Measurements from ENCODE around the gene LDLRAD4. TPM values are rescaled to one million over a fixed set of nuclear protein-coding genes. Genes with fewer than 3 reads are reported as not detected.

The LDLRAD4 gene
- total RNA-seq, 2 experiments from 2014 or later, result 37.3 to 38.5 TPM

DNA sequence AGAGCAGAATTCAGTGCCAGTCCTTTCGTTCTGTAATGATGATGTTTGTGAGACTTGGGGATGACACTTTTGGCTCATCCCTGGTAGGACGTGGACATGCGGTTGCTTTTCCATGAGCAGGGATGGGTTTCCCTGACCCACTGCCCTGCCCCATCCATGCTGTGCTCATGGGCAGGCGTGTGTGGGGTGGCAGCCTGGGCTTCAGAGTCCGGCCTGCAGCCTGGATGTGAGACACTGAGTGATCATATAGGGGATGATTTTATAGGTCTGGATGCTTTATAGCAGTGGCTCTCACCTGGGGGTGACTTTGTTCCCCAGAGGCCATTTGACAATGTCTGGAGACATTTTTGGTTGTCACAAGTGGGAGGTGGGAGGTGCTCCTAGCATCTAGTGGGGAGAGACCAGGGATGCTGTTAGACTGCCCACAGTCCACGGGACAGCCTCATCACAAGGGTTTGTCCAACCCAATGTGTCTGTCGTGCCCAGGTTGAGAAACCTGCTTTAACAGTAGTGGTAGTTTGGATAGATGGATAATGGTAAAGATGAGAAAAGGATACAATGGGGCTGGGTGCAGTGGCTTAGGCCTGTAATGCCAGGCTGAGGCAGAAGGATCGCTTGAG lies 38.9 kb downstream of the LDLRAD4 start:
- no peaks in the 10 kb centered on the region for H3K27me3 Mint-ChIP-seq
- H3K4me1 Mint-ChIP-seq (ENCODE audit: low read depth), result peaks cover 24% of the 10 kb centered on the region
- intact Hi-C loops (cut with micrococcal nuclease), result no loop called here
- H3K36me3 Mint-ChIP-seq (ENCODE audit: low read depth), result no peaks in the 10 kb centered on the region
- ChIA-PET POLR2A (interaction anchor here (0.6 kb wide), 1 partner anchor 50 kb away, joined by 3 read pairs; no protein-coding TSS in a partner anchor), CTCF (no interaction called here)
- ATAC-seq, result no peak
- TF ChIP-seq, protein P1, sequence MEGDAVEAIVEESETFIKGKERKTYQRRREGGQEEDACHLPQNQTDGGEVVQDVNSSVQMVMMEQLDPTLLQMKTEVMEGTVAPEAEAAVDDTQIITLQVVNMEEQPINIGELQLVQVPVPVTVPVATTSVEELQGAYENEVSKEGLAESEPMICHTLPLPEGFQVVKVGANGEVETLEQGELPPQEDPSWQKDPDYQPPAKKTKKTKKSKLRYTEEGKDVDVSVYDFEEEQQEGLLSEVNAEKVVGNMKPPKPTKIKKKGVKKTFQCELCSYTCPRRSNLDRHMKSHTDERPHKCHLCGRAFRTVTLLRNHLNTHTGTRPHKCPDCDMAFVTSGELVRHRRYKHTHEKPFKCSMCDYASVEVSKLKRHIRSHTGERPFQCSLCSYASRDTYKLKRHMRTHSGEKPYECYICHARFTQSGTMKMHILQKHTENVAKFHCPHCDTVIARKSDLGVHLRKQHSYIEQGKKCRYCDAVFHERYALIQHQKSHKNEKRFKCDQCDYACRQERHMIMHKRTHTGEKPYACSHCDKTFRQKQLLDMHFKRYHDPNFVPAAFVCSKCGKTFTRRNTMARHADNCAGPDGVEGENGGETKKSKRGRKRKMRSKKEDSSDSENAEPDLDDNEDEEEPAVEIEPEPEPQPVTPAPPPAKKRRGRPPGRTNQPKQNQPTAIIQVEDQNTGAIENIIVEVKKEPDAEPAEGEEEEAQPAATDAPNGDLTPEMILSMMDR (IDR thresholded peaks at IDR 0.05), result no peak
- no peaks in the 10 kb centered on the region for H3K9me3 Mint-ChIP-seq
- H3K4me3 Mint-ChIP-seq, result no peak overlapping the region
- no peak for DNase-seq
- no peak overlapping the region for H3K27ac Mint-ChIP-seq

DNA sequence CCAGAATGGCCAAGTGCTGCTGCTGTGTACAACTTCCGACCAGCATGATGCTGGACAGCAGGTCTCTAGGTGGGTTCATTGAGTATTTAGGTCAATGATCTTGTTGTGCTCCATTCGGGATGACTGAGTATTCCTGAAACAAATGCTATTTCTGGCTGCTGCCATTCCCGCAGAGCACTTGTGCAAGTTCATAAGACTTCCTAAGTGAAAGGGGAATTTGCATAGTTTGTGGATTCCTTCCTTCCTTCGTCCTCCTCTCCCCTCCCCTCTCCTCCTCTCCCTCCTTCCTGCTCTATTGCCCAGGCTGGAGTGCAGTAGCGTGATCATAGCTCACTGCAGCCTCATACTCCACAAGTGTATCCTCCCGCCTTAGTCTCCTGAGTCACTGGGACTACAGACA lies 40.4 kb downstream of the LDLRAD4 start:
- DNase-seq, result no peak
- ChIA-PET CTCF (no interaction called here), POLR2A (no interaction called here)
- H3K36me3 Mint-ChIP-seq (ENCODE audit: low read depth), result no peaks in the 10 kb centered on the region
- TF ChIP-seq, protein P1 (IDR thresholded peaks at IDR 0.05), result no peak
- H3K27ac Mint-ChIP-seq, result no peak overlapping the region
- no peaks in the 10 kb centered on the region for H3K9me3 Mint-ChIP-seq
- peaks cover 24% of the 10 kb centered on the region for H3K4me1 Mint-ChIP-seq (ENCODE audit: low read depth)
- H3K27me3 Mint-ChIP-seq, result no peaks in the 10 kb centered on the region
- ATAC-seq, result no peak
- H3K4me3 Mint-ChIP-seq, result no peak overlapping the region
- intact Hi-C loops (cut with micrococcal nuclease), result no loop called here

DNA sequence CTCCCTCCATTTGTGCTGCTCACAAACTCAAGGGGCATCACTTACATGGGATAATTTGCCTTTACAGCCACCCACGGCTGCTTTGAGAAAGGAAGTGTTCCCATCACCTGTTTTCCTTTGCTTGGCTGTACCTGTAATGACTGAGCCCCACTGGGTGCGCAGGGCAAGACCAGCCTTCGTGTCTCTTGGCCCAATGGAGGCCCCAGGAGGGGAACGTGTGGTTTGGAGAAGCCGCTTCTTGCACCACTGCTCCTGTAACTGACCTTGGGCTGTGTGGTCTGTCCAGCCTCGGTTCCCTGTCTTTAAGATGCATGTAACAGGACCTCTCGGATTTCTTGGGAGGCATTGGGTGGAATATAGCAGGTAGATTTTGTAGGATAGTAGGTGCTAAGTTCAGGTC lies 41.1 kb downstream of the LDLRAD4 start:
- Mint-ChIP-seq H3K4me1 (ENCODE audit: low read depth) (peaks cover 28% of the 10 kb centered on the region), H3K36me3 (ENCODE audit: low read depth) (no peaks in the 10 kb centered on the region), H3K27me3 (no peaks in the 10 kb centered on the region), H3K9me3 (no peaks in the 10 kb centered on the region), H3K27ac (no peak overlapping the region), H3K4me3 (no peak overlapping the region)
- no peak for ATAC-seq
- intact Hi-C loops (cut with micrococcal nuclease), result no loop called here
- ChIA-PET CTCF (no interaction called here), POLR2A (no interaction called here)
- DNase-seq, result no peak
- TF ChIP-seq, protein P1 (IDR thresholded peaks at IDR 0.05), result no peak

DNA sequence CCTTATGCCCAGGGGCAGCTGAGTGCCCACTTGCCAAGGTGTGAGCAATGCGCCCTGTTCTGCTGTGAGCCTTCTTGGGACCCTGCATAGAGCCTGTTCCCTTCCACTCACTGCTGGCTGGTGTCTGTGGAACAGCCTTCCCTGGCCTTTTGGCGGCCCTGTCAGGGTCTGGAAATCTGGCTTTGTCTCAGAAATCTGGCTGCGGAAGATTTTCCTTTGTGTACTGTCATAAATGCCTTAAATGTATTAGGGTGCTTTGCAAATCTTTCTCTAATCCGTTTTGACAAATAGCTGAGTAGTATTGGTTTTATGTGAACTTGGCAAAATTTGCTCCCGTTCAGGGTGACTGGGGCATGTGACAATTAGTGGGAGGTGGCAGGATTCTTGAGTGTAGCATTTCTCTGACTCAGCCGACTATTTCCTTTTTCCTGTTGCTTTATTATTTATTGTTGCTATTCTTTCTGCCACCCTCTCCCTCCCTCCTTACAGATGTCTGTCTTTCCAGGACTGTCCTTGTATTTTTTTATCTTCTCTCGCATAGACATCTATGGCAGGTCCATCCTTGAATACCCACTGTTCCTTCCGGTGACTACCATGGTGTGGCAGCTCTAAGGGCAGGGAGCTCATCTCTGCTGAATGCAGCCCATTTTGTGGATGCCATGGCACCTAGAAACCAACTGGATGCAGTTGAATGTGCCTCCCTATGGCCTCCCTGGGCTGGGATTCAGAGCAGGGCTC lies 41.8 kb downstream of the LDLRAD4 start:
- H3K27me3 Mint-ChIP-seq, result no peaks in the 10 kb centered on the region
- POLR2A ChIA-PET, result no interaction called here
- H3K9me3 Mint-ChIP-seq, result no peaks in the 10 kb centered on the region
- TF ChIP-seq, protein P1 (IDR thresholded peaks at IDR 0.05), result no peak
- peaks cover 33% of the 10 kb centered on the region for H3K4me1 Mint-ChIP-seq (ENCODE audit: low read depth)
- no peaks in the 10 kb centered on the region for H3K36me3 Mint-ChIP-seq (ENCODE audit: low read depth)
- H3K4me3 Mint-ChIP-seq, result no peak overlapping the region
- ATAC-seq (peak; percentile 40), DNase-seq (no peak)
- no peak overlapping the region for H3K27ac Mint-ChIP-seq
- CTCF ChIA-PET, result interaction anchor here (0.8 to 2.1 kb wide), 2 partner anchors 12 to 44 kb away, joined by 4 to 7 read pairs; no protein-coding TSS in a partner anchor
- intact Hi-C loops (cut with micrococcal nuclease), result no loop called here
